ENCODE data around the gene RNASEL. TPM values are rescaled to one million over a fixed set of nuclear protein-coding genes. Genes with fewer than 3 reads are reported as not detected.

RNASEL gene
- total and polyA plus RNA-seq, 2 donors (not counting 3 experiments of a cell fraction or from before 2014, with no cell fraction given): 0.59 to 1.9 TPM

DNA sequence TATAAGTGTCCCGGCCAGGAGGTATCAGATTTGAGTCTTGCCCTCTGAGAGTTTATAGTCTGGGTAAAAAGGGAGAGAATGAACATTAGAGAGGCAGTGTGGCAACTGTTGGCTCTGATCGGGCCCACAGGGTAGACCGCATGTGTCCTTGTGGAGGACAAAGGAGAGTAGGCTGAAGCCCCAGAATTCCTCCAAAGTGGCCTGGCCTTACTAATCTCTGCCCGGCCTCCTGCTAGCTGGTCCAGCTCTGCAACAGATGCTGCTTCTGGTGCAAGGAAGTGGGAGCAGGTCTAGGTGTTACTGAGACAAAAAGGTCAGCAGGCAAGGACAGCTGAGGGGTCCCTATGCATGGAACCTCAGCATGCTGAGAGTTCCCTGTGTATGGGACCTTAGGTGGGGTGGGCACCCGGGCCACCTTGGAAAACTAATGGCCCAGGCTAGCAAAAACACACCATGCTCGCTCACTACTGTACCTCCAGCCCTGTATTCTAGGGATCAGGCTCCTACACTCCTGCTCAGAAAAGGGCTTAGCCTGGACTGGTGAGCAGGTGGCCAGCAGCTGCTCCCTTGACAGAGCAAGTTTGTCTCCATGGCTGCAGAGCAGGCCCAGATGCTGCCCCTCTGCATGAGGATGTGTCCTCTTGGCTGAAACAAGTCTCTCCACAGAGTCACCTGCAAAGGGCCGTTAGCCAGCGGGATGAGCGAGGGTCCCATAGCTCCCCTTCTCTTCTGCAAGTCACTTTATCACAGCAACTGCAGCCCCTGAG lies 45.4 kb upstream of the RNASEL start:
- H3K9me3 ChIP-seq (replicated peaks; ENCODE audit: control insufficient read depth, insufficient read depth, low read length): no peaks in the 10 kb centered on the region
- no peak overlapping the region for H3K4me3 ChIP-seq (replicated peaks in 1 of 3; ENCODE audit: insufficient read depth in 1 of 3, low read depth in 1 of 3, low read length in 3 of 3)
- dilution Hi-C loops (cut with MboI; ENCODE audit: extremely low pct_ligation_motif_present, low sequenced_read_pairs): no loop called here
- DNase-seq (ENCODE audit: low read depth, low spot score): no peak
- H4K20me1 ChIP-seq (replicated peaks; ENCODE audit: control insufficient read depth, extremely low read depth, insufficient read depth, low read length): no peaks in the 10 kb centered on the region
- no peak overlapping the region for H3K4me2 ChIP-seq (ENCODE audit: insufficient read depth, low read length)
- no peaks in the 10 kb centered on the region for H3K79me2 ChIP-seq (ENCODE audit: control insufficient read depth, insufficient read depth, low read length)
- no peak for FAIRE-seq
- no peak overlapping the region for H2AFZ ChIP-seq (ENCODE audit: low read depth, low read length)
- H3K9me1 ChIP-seq (replicated peaks; ENCODE audit: control insufficient read depth, extremely low read depth, insufficient read depth, low read length): no peaks in the 10 kb centered on the region
- H3K4me1 ChIP-seq (ENCODE audit: control insufficient read depth, extremely low read depth, insufficient read depth, low read length): no peaks in the 10 kb centered on the region
- no peaks in the 10 kb centered on the region for H3K27me3 ChIP-seq (ENCODE audit: control insufficient read depth in 2 of 2, insufficient read depth in 2 of 2, low read length in 2 of 2)
- POLR2A ChIA-PET: no interaction called here
- no peak overlapping the region for H3K9ac ChIP-seq (replicated peaks; ENCODE audit: extremely low read depth, insufficient read depth, low read length)
- CTCF ChIA-PET: interaction anchor here (1.4 kb wide), 1 partner anchor 13 kb away, joined by 4 read pairs; no protein-coding TSS in a partner anchor
- H3K27ac ChIP-seq (ENCODE audit: insufficient read depth, low read depth, low read length): no peak overlapping the region
- no peak for TF ChIP-seq MYC (IDR thresholded peaks at IDR 0.05; ENCODE audit: low read depth, low read length)
- TF ChIP-seq, protein P1, sequence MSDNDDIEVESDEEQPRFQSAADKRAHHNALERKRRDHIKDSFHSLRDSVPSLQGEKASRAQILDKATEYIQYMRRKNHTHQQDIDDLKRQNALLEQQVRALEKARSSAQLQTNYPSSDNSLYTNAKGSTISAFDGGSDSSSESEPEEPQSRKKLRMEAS (IDR thresholded peaks at IDR 0.05; ENCODE audit: insufficient read depth, insufficient read length): no peak
- TF ChIP-seq POLR2AphosphoS5 (IDR thresholded peaks at IDR 0.05; ENCODE audit: insufficient read depth, low read depth, low read length): no peak
- no peak for TF ChIP-seq EZH2 (IDR thresholded peaks at IDR 0.05; ENCODE audit: borderline replicate concordance, low read depth, low read length, severe bottlenecking)
- no peak for TF ChIP-seq JUN (IDR thresholded peaks at IDR 0.05; ENCODE audit: borderline replicate concordance, insufficient read depth, insufficient read length, low read depth)
- no peak for TF ChIP-seq FOS (IDR thresholded peaks at IDR 0.05; ENCODE audit: borderline replicate concordance, insufficient read depth, low read length)
- TF ChIP-seq POLR2A (IDR thresholded peaks at IDR 0.05; ENCODE audit: low read depth, low read length): no peak
- TF ChIP-seq, protein P2, sequence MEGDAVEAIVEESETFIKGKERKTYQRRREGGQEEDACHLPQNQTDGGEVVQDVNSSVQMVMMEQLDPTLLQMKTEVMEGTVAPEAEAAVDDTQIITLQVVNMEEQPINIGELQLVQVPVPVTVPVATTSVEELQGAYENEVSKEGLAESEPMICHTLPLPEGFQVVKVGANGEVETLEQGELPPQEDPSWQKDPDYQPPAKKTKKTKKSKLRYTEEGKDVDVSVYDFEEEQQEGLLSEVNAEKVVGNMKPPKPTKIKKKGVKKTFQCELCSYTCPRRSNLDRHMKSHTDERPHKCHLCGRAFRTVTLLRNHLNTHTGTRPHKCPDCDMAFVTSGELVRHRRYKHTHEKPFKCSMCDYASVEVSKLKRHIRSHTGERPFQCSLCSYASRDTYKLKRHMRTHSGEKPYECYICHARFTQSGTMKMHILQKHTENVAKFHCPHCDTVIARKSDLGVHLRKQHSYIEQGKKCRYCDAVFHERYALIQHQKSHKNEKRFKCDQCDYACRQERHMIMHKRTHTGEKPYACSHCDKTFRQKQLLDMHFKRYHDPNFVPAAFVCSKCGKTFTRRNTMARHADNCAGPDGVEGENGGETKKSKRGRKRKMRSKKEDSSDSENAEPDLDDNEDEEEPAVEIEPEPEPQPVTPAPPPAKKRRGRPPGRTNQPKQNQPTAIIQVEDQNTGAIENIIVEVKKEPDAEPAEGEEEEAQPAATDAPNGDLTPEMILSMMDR (IDR thresholded peaks at IDR 0.05; ENCODE audit: extremely low read depth in 1 of 2, insufficient read depth in 1 of 2, low read depth in 1 of 2, low read length in 2 of 2): no peak
- no peak for TF ChIP-seq GATA2 (IDR thresholded peaks at IDR 0.05; ENCODE audit: insufficient read depth, insufficient read length, low read depth, low read length)
- intact Hi-C loops (cut with micrococcal nuclease): no loop called here
- H3K36me3 ChIP-seq (ENCODE audit: control insufficient read depth in 2 of 2, extremely low read depth in 1 of 2, insufficient read depth in 2 of 2, low read length in 2 of 2): no peaks in the 10 kb centered on the region
- no TSS peak for BruUV-seq (replicated peaks)
